Keratinocyte (primary cell): ENCODE measurements around the gene ELAVL3. TPM values are rescaled to one million over a fixed set of nuclear protein-coding genes. Genes with fewer than 3 reads are reported as not detected.
"Not testable (repeated sequence)": the region's sequence is repeated elsewhere in the genome, so short reads cannot be mapped to it uniquely, and the experiment has no call there.

Experiments
- DNase-seq: peaks from one replicate; pipeline ENCODE4 v3.0.0-alpha.2; 2011; ENCODE audit warnings: low read depth, missing footprints, low spot score
- FAIRE-seq: peaks from 2 replicates; lab custom pipeline; 2011; peaks lifted over from hg19 to GRCh38; lab: Jason Lieb, UNC
- H2AFZ ChIP-seq: 2 replicates; pipeline ENCODE4 v1.6.0; 2012; ENCODE audit warnings: low read length, control low read depth, inconsistent platforms; ENCODE audit not compliant: control insufficient read depth
- H3K27ac ChIP-seq: 2 replicates; pipeline ENCODE4 v1.5.1; 2011; ENCODE audit warnings: low read length; ENCODE audit not compliant: control insufficient read depth, insufficient read depth
- H3K27me3 ChIP-seq: 3 replicates; pipeline ENCODE4 v1.6.0; 2011; ENCODE audit warnings: low read length; ENCODE audit not compliant: control insufficient read depth, insufficient read depth; ENCODE audit errors: extremely low read depth
- H3K36me3 ChIP-seq, 2 experiments: 2 replicates in 1 of 2; 3 replicates in 1 of 2; pipeline ENCODE4 v1.5.1; 2011; ENCODE audit warnings: low read length in 2 of 2, mild to moderate bottlenecking in 1 of 2; ENCODE audit not compliant: control insufficient read depth in 2 of 2, insufficient read depth in 2 of 2; ENCODE audit errors: extremely low read depth in 1 of 2
- H3K4me1 ChIP-seq: 3 replicates; pipeline ENCODE4 v1.5.1; 2011; ENCODE audit warnings: low read length; ENCODE audit not compliant: control insufficient read depth, insufficient read depth; ENCODE audit errors: extremely low read depth
- H3K4me2 ChIP-seq: 3 replicates; pipeline ENCODE4 v1.6.0; 2011; ENCODE audit warnings: low read depth, low read length; ENCODE audit not compliant: control insufficient read depth, insufficient read depth; ENCODE audit errors: extremely low read depth
- H3K4me3 ChIP-seq, 3 experiments: fragments of 200-600 bp in 1 of 3; sonication (generic) in 1 of 3; 2 replicates in 2 of 3; 3 replicates in 1 of 3; pipeline ENCODE4 v1.5.1; 2011 to 2016; ENCODE audit warnings: low read length in 3 of 3, mild to moderate bottlenecking in 3 of 3, control low read depth in 2 of 3, inconsistent platforms in 1 of 3, low read depth in 1 of 3, mixed read lengths in 1 of 3, mixed run types in 1 of 3, moderate library complexity in 1 of 3; ENCODE audit not compliant: control insufficient read depth in 2 of 3, insufficient read depth in 2 of 3; ENCODE audit errors: extremely low read depth in 1 of 3
- H3K79me2 ChIP-seq: 2 replicates; pipeline ENCODE4 v1.6.0; 2012; ENCODE audit warnings: low read length; ENCODE audit not compliant: control insufficient read depth, insufficient read depth
- H3K9ac ChIP-seq: 3 replicates; pipeline ENCODE4 v1.6.0; 2011; ENCODE audit warnings: low read length; ENCODE audit not compliant: control insufficient read depth, insufficient read depth; ENCODE audit errors: extremely low read depth
- H3K9me1 ChIP-seq: 3 replicates; pipeline ENCODE4 v1.6.0; 2011; ENCODE audit warnings: low read length; ENCODE audit not compliant: control insufficient read depth, insufficient read depth; ENCODE audit errors: extremely low read depth
- H3K9me3 ChIP-seq: 2 replicates; pipeline ENCODE4 v1.5.1; 2012; ENCODE audit warnings: low read depth, low read length; ENCODE audit not compliant: control insufficient read depth
- H4K20me1 ChIP-seq: 3 replicates; pipeline ENCODE4 v1.6.0; 2011; ENCODE audit warnings: low read length; ENCODE audit not compliant: control insufficient read depth, insufficient read depth; ENCODE audit errors: extremely low read depth
- CTCF ChIP-seq, 3 experiments: IDR thresholded peaks in 1 of 3; conservative IDR thresholded peaks in 1 of 3; optimal IDR thresholded peaks in 1 of 3; 2 replicates in 2 of 3; 3 replicates in 1 of 3; pipeline versions ENCODE3 to v1.5.1; 2011; ENCODE audit warnings: low read length in 3 of 3, mild to moderate bottlenecking in 3 of 3, moderate library complexity in 2 of 3, control low read depth in 1 of 3, inconsistent platforms in 1 of 3; ENCODE audit not compliant: insufficient read depth in 2 of 3; ENCODE audit errors: extremely low read depth in 1 of 3
- EZH2 ChIP-seq: IDR thresholded peaks from one replicate; pipeline ENCODE4 v1.6.1; 2012; ENCODE audit warnings: inconsistent platforms, mild to moderate bottlenecking, low read length, moderate library complexity
- dilution Hi-C: fragments of 300-500 bp; cut with MboI; formaldehyde crosslinking; loops from one replicate; pipeline ENCODE4 v1.7.0; 2020; ENCODE audit warnings: low sequenced_read_pairs; ENCODE audit not compliant: extremely low pct_ligation_motif_present
- polyA plus RNA-seq, 5 experiments: library from polyadenylated mRNA; depleted of rRNA in 3 of 5; stranded (reverse) in 3 of 5; stranded (forward) in 1 of 5; unstranded in 1 of 5; fragments of >200 nt; gene quantifications; 1 replicate in 1 of 5; 2 replicates in 3 of 5; 3 replicates in 1 of 5; pipeline versions ENCODE4 v1.2.1 to v1.2.3, GENCODE V29; 2011 to 2012; ENCODE audit warnings: missing spikeins in 2 of 5, low read depth in 1 of 5, low replicate concordance in 1 of 5

Gene ELAVL3
- polyA plus RNA-seq, 1 donor (not counting 4 experiments of a cell fraction or from before 2014, with no cell fraction given) = not detected

DNA sequence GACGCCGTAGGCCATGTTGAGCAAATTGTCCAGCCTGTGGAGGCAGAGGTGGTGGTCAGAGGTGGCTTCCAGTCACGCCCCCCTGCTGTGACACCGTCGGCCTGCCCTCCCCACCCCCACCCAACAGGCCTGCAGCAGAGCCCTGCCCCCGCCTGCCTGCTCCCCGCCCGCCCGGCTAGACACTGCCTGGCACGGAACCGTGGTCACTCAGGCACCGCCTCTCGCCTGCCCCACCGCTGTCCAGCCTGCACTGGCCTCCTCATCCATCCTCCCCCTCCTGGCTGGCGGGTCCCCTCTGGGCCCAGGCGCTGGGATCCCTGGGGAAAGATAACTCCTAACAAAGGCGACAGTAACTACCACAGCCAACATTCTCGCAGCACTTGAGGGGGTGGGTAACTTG lies 23.7 kb downstream of the ELAVL3 start:
- Histone ChIP-seq H3K4me2 (no peak overlapping the region), H3K79me2 (no peaks in the 10 kb centered on the region), H3K9me3 (no peaks in the 10 kb centered on the region), H2AFZ (no peak overlapping the region), H3K27me3 (no peaks in the 10 kb centered on the region), H3K27ac (no peak overlapping the region), H4K20me1 (no peaks in the 10 kb centered on the region), H3K9ac (no peak overlapping the region), H3K4me1 (no peaks in the 10 kb centered on the region), H3K36me3 (no peaks in the 10 kb centered on the region), H3K4me3 (no peak overlapping the region), H3K9me1 (no peaks in the 10 kb centered on the region)
- FAIRE-seq (no peak), DNase-seq (no peak)
- TF ChIP-seq EZH2 (no peak), CTCF (optimal IDR thresholded peaks at IDR 0.05 in 1 of 3, IDR thresholded peaks at IDR 0.05 in 1 of 3, conservative IDR thresholded peaks at IDR 0.05 in 1 of 3; ENCODE audit: extremely low read depth in 1 of 3, insufficient read depth in 2 of 3, low read length in 3 of 3) (no peak)
- dilution Hi-C loops = no loop called here

GRCh38 chr19:11456659-11457058 lies 24.2 kb downstream of the ELAVL3 start:
- TF ChIP-seq CTCF (optimal IDR thresholded peaks at IDR 0.05 in 1 of 3, IDR thresholded peaks at IDR 0.05 in 1 of 3, conservative IDR thresholded peaks at IDR 0.05 in 1 of 3; ENCODE audit: extremely low read depth in 1 of 3, insufficient read depth in 2 of 3, low read length in 3 of 3) = no peak
- no peak for TF ChIP-seq EZH2
- H3K36me3 ChIP-seq = no peaks in the 10 kb centered on the region
- H3K4me1 ChIP-seq = no peaks in the 10 kb centered on the region
- no peak overlapping the region for H3K4me3 ChIP-seq
- no peaks in the 10 kb centered on the region for H3K79me2 ChIP-seq
- no peaks in the 10 kb centered on the region for H4K20me1 ChIP-seq
- H3K4me2 ChIP-seq = no peak overlapping the region
- DNase-seq (no peak), FAIRE-seq (no peak)
- no peak overlapping the region for H3K27ac ChIP-seq
- H2AFZ ChIP-seq = no peak overlapping the region
- no peaks in the 10 kb centered on the region for H3K9me3 ChIP-seq
- H3K9me1 ChIP-seq = no peaks in the 10 kb centered on the region
- no peak overlapping the region for H3K9ac ChIP-seq
- dilution Hi-C loops = no loop called here
- no peaks in the 10 kb centered on the region for H3K27me3 ChIP-seq

DNA sequence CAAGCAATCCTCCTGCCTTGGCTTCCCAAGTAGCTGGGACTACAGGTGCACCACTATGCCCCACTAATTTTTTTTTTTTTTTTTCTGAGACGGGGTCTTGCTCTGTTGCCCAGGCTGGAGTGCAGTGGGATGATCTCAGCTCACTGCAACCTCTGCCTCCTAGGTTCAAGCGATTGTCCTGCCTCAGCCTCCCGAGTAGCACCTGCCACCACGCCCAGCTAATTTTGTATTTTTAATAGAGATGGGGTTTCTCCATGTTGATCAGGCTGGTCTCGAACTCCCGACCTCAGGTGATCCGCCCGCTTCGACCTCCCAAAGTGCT lies 25.7 kb downstream of the ELAVL3 start:
- H3K79me2 ChIP-seq, H4K20me1 ChIP-seq, H3K4me2 ChIP-seq, H3K9me3 ChIP-seq, H3K4me1 ChIP-seq, H2AFZ ChIP-seq, DNase-seq, dilution Hi-C loops, H3K27ac ChIP-seq, H3K4me3 ChIP-seq, H3K9me1 ChIP-seq, FAIRE-seq, H3K27me3 ChIP-seq, H3K36me3 ChIP-seq, H3K9ac ChIP-seq: not testable (repeated sequence)
